Progenitor cell of endocrine pancreas (in vitro differentiated cells): ENCODE measurements around the gene MAPT. TPM values are rescaled to one million over a fixed set of nuclear protein-coding genes. Genes with fewer than 3 reads are reported as not detected.

Experiments
- DNase-seq: peaks from one replicate; pipeline ENCODE4 v3.0.0; 2021; ENCODE audit warnings: low spot score; ENCODE audit not compliant: unreplicated experiment
- H3K27ac Mint-ChIP-seq: 2 replicates; pipeline ENCODE4 v1.8.0; 2021; ENCODE audit warnings: mild to moderate bottlenecking, moderate library complexity, mixed read lengths
- H3K27me3 Mint-ChIP-seq: 2 replicates; pipeline ENCODE4 v1.8.0; 2021; ENCODE audit warnings: mixed read lengths
- H3K36me3 Mint-ChIP-seq: 2 replicates; pipeline ENCODE4 v1.8.0; 2022; ENCODE audit warnings: mixed read lengths; ENCODE audit not compliant: insufficient read depth
- H3K4me1 Mint-ChIP-seq: 2 replicates; pipeline ENCODE4 v1.8.0; 2021; ENCODE audit warnings: low read depth, mixed read lengths
- H3K4me3 Mint-ChIP-seq: 2 replicates; pipeline ENCODE4 v1.8.0; 2021; ENCODE audit warnings: low read depth, mild to moderate bottlenecking, moderate library complexity, mixed read lengths
- H3K9me3 Mint-ChIP-seq: 2 replicates; pipeline ENCODE4 v1.8.0; 2021; ENCODE audit warnings: low read depth, mixed read lengths
- CTCF ChIP-seq: fragments of 200-600 bp; sonication (generic); IDR thresholded peaks from one replicate; pipeline ENCODE4 v1.5.0; 2021; ENCODE audit warnings: antibody characterized with exemption, mild to moderate bottlenecking; ENCODE audit not compliant: unreplicated experiment
- total RNA-seq: library from RNA; stranded (reverse); gene quantifications from 2 replicates; pipeline ENCODE4 v1.2.1, GENCODE V29; 2021

Gene MAPT
- total RNA-seq, 1 donor from 2014 or later: 2.5 TPM

DNA sequence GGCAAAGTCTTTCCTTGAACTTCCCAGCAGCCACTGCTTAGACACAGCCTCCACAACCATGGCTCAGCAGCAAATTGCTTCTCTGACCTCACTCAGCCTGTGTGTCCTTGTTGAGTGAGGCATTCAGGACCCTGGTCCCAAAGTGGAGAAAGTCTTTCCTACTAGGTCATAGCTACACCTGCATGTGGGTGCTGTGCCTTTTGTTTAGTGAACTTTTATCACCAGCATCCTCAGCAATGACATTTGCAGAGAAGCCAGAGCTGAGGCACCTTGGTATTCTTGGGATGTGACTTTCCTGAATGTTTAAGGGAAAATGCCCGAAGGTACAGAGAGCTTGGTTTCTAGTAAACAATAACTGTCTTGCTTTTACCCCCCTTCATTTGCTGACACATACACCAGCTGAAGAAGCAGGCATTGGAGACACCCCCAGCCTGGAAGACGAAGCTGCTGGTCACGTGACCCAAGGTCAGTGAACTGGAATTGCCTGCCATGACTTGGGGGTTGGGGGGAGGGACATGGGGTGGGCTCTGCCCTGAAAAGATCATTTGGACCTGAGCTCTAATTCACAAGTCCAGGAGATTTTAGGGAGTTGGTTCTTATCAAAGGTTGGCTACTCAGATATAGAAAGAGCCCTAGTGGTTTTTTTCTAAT, 83.7 kb downstream of the MAPT start:
- Mint-ChIP-seq H3K27me3 (peaks cover 2% of the 10 kb centered on the region), H3K36me3 (no peaks in the 10 kb centered on the region), H3K4me1 (peaks cover 17% of the 10 kb centered on the region), H3K27ac (no peak overlapping the region), H3K9me3 (no peaks in the 10 kb centered on the region), H3K4me3 (no peak overlapping the region)
- no peak for DNase-seq
- TF ChIP-seq CTCF: no peak

GRCh38 chr17:45979137-45979536, 84.8 kb downstream of the MAPT start:
- Mint-ChIP-seq H3K27ac (no peak overlapping the region), H3K9me3 (no peaks in the 10 kb centered on the region), H3K36me3 (no peaks in the 10 kb centered on the region), H3K4me3 (no peak overlapping the region), H3K27me3 (peaks cover 2% of the 10 kb centered on the region), H3K4me1 (peaks cover 17% of the 10 kb centered on the region)
- no peak for TF ChIP-seq CTCF
- DNase-seq: no peak

GRCh38 chr17:45980855-45981254, 86.5 kb downstream of the MAPT start:
- TF ChIP-seq CTCF: no peak
- Mint-ChIP-seq H3K27ac (no peak overlapping the region), H3K9me3 (no peaks in the 10 kb centered on the region), H3K4me1 (peaks cover 17% of the 10 kb centered on the region), H3K4me3 (no peak overlapping the region), H3K27me3 (peaks cover 3% of the 10 kb centered on the region), H3K36me3 (no peaks in the 10 kb centered on the region)
- DNase-seq: no peak

DNA sequence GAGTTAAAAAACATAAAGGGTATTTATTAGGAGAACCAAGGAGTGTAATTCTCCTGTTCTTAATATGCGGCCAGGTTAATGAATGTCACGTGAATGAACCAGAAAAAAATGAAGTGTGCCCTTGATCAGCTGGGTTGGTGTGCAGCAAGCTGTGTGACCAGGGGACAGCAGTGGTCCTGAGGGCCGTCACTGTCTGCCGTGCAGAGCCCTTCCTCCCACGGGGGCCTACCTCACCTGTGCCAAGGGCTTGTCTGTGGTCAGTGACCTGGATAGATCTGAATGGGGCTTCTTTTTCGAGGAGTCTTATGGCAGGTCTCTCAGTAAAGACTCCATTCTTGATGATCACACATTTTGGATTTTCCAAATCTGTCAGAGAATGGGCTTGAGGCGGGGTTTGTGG, 87.0 kb downstream of the MAPT start:
- Mint-ChIP-seq H3K4me1 (peaks cover 17% of the 10 kb centered on the region), H3K4me3 (no peak overlapping the region), H3K27me3 (peaks cover 3% of the 10 kb centered on the region), H3K36me3 (no peaks in the 10 kb centered on the region), H3K27ac (no peak overlapping the region), H3K9me3 (no peaks in the 10 kb centered on the region)
- TF ChIP-seq CTCF: no peak
- DNase-seq: no peak

- Mint-ChIP-seq H3K27ac (no peak overlapping the region), H3K4me1 (peaks cover 13% of the 10 kb centered on the region), H3K27me3 (peaks cover 3% of the 10 kb centered on the region), H3K9me3 (no peaks in the 10 kb centered on the region), H3K4me3 (no peak overlapping the region), H3K36me3 (no peaks in the 10 kb centered on the region)
- no peak for DNase-seq
- no peak for TF ChIP-seq CTCF
Measured at GRCh38 chr17:45982791-45983613, 88.6 kb downstream of the MAPT start.
